ENCODE measurements around the gene AGPAT1. TPM values are rescaled to one million over a fixed set of nuclear protein-coding genes. Genes with fewer than 3 reads are reported as not detected.
A peak's percentile ranks its signal among the peaks of the same experiment; 100 is the strongest.

Gene AGPAT1
- total and polyA plus RNA-seq, 2 of the 13 experiments (the other 11 are each of a cell fraction or from before 2014, with no cell fraction given): 51.3 to 139 TPM

GRCh38 chr6:32127717-32128592 is 47.9 kb downstream of the AGPAT1 start, which contains the start of gene ATF6B (continued):
- no peak for TF ChIP-seq TOPORS (CRISPR knock-in tag; IDR thresholded peaks at IDR 0.05)
- 0 out of 2 replicates have a peak, but pooled peaks have one; percentile 57 for TF ChIP-seq MEIS1 (CRISPR knock-in tag; IDR thresholded peaks at IDR 0.05; ENCODE audit: borderline replicate concordance)
- TF ChIP-seq PRDM4 (CRISPR knock-in tag; IDR thresholded peaks at IDR 0.05; ENCODE audit: borderline replicate concordance): no peak
- no peak for TF ChIP-seq ZNF570 (CRISPR knock-in tag; IDR thresholded peaks at IDR 0.05; ENCODE audit: borderline replicate concordance)
- TF ChIP-seq CREBL2 (CRISPR knock-in tag; IDR thresholded peaks at IDR 0.05; ENCODE audit: borderline replicate concordance): no peak
- no peak for TF ChIP-seq GZF1 (CRISPR knock-in tag; IDR thresholded peaks at IDR 0.05)
- TF ChIP-seq NKX3-1 (CRISPR knock-in tag; IDR thresholded peaks at IDR 0.05): no peak
- TF ChIP-seq ZNF136 (CRISPR knock-in tag; IDR thresholded peaks at IDR 0.05; ENCODE audit: low read depth): no peak
- TF ChIP-seq ZNF761 (CRISPR knock-in tag; conservative IDR thresholded peaks at IDR 0.05): no peak
- no peak for TF ChIP-seq CHD4 (IDR thresholded peaks at IDR 0.05; ENCODE audit: borderline replicate concordance, low read length)
- TF ChIP-seq CHD2 (IDR thresholded peaks at IDR 0.05; ENCODE audit: low read depth, low read length): no peak
- TF ChIP-seq ZNF12 (CRISPR knock-in tag; IDR thresholded peaks at IDR 0.05): no peak
- no peak for TF ChIP-seq SRSF1 (optimal IDR thresholded peaks at IDR 0.05; ENCODE audit: low read depth, low read length)
- TF ChIP-seq U2AF2 (IDR thresholded peaks at IDR 0.05; ENCODE audit: low read depth, low read length): no peak
- TF ChIP-seq ZNF788 (CRISPR knock-in tag; IDR thresholded peaks at IDR 0.05; ENCODE audit: borderline replicate concordance): peak; percentile 59; the same call in 1 of the 2 replicates
- TF ChIP-seq ZBTB26 (CRISPR knock-in tag; IDR thresholded peaks at IDR 0.05; ENCODE audit: borderline replicate concordance): peak; percentile 26; the same call in 1 of the 2 replicates
- TF ChIP-seq ZNF569 (CRISPR knock-in tag; IDR thresholded peaks at IDR 0.05; ENCODE audit: borderline replicate concordance): no peak
- TF ChIP-seq MXD4 (CRISPR knock-in tag; IDR thresholded peaks at IDR 0.05): 0 out of 2 replicates have a peak, but pooled peaks have one; percentile 24
- no peak for TF ChIP-seq ATF3 (CRISPR knock-in tag; IDR thresholded peaks at IDR 0.05)
- TF ChIP-seq HOXA7 (CRISPR knock-in tag; IDR thresholded peaks at IDR 0.05): no peak
